ENCODE measurements around the gene CDH7. TPM values are rescaled to one million over a fixed set of nuclear protein-coding genes. Genes with fewer than 3 reads are reported as not detected.

Gene CDH7
- total RNA-seq, 1 experiment from 2014 or later = not detected

GRCh38 chr18:65754121-65754520 lies 3.3 kb downstream of the CDH7 start:
- intact Hi-C loops (cut with micrococcal nuclease; ENCODE audit: unreplicated experiment) (no loop called here), in situ Hi-C loops (cut with HindIII; ENCODE audit: low pct_unique_long_range_greater_than_20kb, low sequenced_read_pairs) (no loop called here)
- BruUV-seq (replicated peaks) = no TSS peak
- ChIA-PET CTCF (no interaction called here), POLR2A (no interaction called here)
- Histone ChIP-seq H3K4me3 (ENCODE audit: low read depth in 2 of 2, low read length in 2 of 2) (no peak overlapping the region), H3K4me1 (ENCODE audit: control insufficient read depth, insufficient read depth, low read length) (no peaks in the 10 kb centered on the region), H3K27me3 (ENCODE audit: control insufficient read depth, insufficient read depth, low read length) (no peaks in the 10 kb centered on the region), H3K27ac (ENCODE audit: low read length) (no peak overlapping the region), H3K9me3 (ENCODE audit: control insufficient read depth, insufficient read depth, low read depth, low read length) (no peaks in the 10 kb centered on the region), H3K36me3 (ENCODE audit: control insufficient read depth, insufficient read depth, low read length) (no peaks in the 10 kb centered on the region)
- TF ChIP-seq TCF7L2 (IDR thresholded peaks at IDR 0.05; ENCODE audit: low read depth, low read length) = no peak
- TF ChIP-seq, protein P1, sequence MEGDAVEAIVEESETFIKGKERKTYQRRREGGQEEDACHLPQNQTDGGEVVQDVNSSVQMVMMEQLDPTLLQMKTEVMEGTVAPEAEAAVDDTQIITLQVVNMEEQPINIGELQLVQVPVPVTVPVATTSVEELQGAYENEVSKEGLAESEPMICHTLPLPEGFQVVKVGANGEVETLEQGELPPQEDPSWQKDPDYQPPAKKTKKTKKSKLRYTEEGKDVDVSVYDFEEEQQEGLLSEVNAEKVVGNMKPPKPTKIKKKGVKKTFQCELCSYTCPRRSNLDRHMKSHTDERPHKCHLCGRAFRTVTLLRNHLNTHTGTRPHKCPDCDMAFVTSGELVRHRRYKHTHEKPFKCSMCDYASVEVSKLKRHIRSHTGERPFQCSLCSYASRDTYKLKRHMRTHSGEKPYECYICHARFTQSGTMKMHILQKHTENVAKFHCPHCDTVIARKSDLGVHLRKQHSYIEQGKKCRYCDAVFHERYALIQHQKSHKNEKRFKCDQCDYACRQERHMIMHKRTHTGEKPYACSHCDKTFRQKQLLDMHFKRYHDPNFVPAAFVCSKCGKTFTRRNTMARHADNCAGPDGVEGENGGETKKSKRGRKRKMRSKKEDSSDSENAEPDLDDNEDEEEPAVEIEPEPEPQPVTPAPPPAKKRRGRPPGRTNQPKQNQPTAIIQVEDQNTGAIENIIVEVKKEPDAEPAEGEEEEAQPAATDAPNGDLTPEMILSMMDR (IDR thresholded peaks at IDR 0.05) = no peak
- TF ChIP-seq SIN3A (IDR thresholded peaks at IDR 0.05; ENCODE audit: borderline replicate concordance, insufficient read depth, low read depth, low read length) = no peak
- TF ChIP-seq REST (IDR thresholded peaks at IDR 0.05; ENCODE audit: insufficient read depth in 1 of 2, low read depth in 2 of 2, low read length in 1 of 2) = no peak
- TF ChIP-seq POLR2AphosphoS5 (IDR thresholded peaks at IDR 0.05; ENCODE audit: low read depth, low read length) = no peak
- ATAC-seq (no peak), DNase-seq (ENCODE audit: low read depth, low spot score) (no peak)

GRCh38 chr18:65755616-65756015 lies 4.8 kb downstream of the CDH7 start:
- ChIA-PET POLR2A (no interaction called here), CTCF (no interaction called here)
- TF ChIP-seq TCF7L2 (IDR thresholded peaks at IDR 0.05; ENCODE audit: low read depth, low read length) = no peak
- ATAC-seq (no peak), DNase-seq (ENCODE audit: low read depth, low spot score) (no peak)
- in situ Hi-C loops (cut with HindIII; ENCODE audit: low pct_unique_long_range_greater_than_20kb, low sequenced_read_pairs) (no loop called here), intact Hi-C loops (cut with micrococcal nuclease; ENCODE audit: unreplicated experiment) (no loop called here)
- no peaks in the 10 kb centered on the region for H3K27me3 ChIP-seq (ENCODE audit: control insufficient read depth, insufficient read depth, low read length)
- no TSS peak for BruUV-seq (replicated peaks)
- no peaks in the 10 kb centered on the region for H3K9me3 ChIP-seq (ENCODE audit: control insufficient read depth, insufficient read depth, low read depth, low read length)
- no peak overlapping the region for H3K4me3 ChIP-seq (ENCODE audit: low read depth in 2 of 2, low read length in 2 of 2)
- no peak overlapping the region for H3K27ac ChIP-seq (ENCODE audit: low read length)
- no peaks in the 10 kb centered on the region for H3K36me3 ChIP-seq (ENCODE audit: control insufficient read depth, insufficient read depth, low read length)
- no peaks in the 10 kb centered on the region for H3K4me1 ChIP-seq (ENCODE audit: control insufficient read depth, insufficient read depth, low read length)

DNA sequence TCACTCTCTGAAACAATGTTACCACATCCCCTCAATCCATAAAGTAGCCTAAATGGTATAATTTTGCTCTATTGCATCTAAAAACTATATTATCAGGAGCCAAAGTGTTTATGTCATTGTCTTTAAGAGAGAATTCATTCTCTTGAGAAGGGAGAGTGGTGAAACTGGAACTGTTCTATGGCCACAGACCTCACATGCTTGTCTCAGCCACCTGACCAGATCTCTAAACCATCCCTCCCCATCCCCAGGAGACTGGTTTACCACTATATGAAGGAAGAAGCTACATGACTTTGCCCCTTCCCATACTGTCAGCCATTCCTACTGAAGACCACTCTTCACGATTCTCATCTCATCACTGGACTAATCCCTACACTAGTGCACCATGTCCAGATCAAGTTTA lies 9.6 kb downstream of the CDH7 start:
- no peak for ATAC-seq
- DNase-seq (ENCODE audit: low read depth, low spot score) = no peak
- TF ChIP-seq SIN3A (IDR thresholded peaks at IDR 0.05; ENCODE audit: borderline replicate concordance, insufficient read depth, low read depth, low read length) = no peak
- no peak for TF ChIP-seq TCF7L2 (IDR thresholded peaks at IDR 0.05; ENCODE audit: low read depth, low read length)
- no peak for TF ChIP-seq POLR2AphosphoS5 (IDR thresholded peaks at IDR 0.05; ENCODE audit: low read depth, low read length)
- no peak for TF ChIP-seq REST (IDR thresholded peaks at IDR 0.05; ENCODE audit: insufficient read depth in 1 of 2, low read depth in 2 of 2, low read length in 1 of 2)
- TF ChIP-seq, protein P1 (IDR thresholded peaks at IDR 0.05) = no peak
- no TSS peak for BruUV-seq (replicated peaks)
- ChIA-PET POLR2A (no interaction called here), CTCF (no interaction called here)
- Histone ChIP-seq H3K4me3 (ENCODE audit: low read depth in 2 of 2, low read length in 2 of 2) (no peak overlapping the region), H3K27ac (ENCODE audit: low read length) (no peak overlapping the region), H3K4me1 (ENCODE audit: control insufficient read depth, insufficient read depth, low read length) (no peaks in the 10 kb centered on the region), H3K9me3 (ENCODE audit: control insufficient read depth, insufficient read depth, low read depth, low read length) (no peaks in the 10 kb centered on the region), H3K36me3 (ENCODE audit: control insufficient read depth, insufficient read depth, low read length) (no peaks in the 10 kb centered on the region), H3K27me3 (ENCODE audit: control insufficient read depth, insufficient read depth, low read length) (no peaks in the 10 kb centered on the region)
- intact Hi-C loops (cut with micrococcal nuclease; ENCODE audit: unreplicated experiment) = no loop called here
- in situ Hi-C loops (cut with HindIII; ENCODE audit: low pct_unique_long_range_greater_than_20kb, low sequenced_read_pairs) = no loop called here
